ENCODE results near the gene HK3.

The HK3 gene

DNA sequence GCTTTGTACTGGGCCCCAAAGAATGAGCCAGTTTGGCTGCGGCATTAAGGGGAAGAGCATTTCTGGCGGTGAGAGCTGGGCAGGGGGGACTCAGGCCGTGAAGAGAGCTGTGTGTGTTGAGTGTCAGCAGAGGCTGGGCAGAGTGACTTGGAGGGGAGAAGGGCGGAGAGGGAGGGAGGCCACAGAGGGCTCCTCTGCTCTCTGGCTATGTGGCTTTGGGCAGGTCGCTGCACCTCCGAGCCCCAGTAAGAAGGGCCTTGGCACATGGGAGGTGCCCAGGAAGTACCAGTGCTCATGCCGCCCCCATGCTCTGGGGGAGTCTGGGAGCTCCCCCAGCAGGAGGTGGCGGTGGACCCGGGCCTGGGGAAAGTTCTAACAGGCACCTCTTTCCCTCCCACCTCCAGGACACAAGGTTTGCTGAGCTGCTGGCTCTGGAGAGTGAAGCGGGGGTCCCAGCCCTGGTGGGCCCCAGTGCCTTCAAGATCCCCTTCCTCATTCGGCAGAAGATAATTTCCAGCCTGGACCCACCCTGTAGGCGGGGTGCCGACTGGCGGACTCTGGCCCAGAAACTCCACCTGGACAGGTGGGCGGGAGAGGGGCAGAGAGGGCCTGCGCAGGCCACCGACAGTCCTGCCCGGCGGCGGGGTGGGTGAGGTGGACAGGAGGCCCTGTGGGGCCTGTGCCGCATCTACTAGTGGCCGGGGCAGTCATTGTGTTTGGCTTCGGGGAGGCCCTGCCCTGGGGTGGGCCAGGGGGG is 20.1 kb downstream of the HK3 start:
- Histone ChIP-seq H3K79me2 (ENCODE audit: insufficient read depth, low read length) (no peaks in the 10 kb centered on the region), H3F3A (ENCODE audit: insufficient read depth, low read length) (no peaks in the 10 kb centered on the region), H3K9ac (ENCODE audit: low read length) (no peak overlapping the region), H2AFZ (ENCODE audit: low read length) (no peak overlapping the region), H3K4me1 (ENCODE audit: insufficient read depth, low read length, severe bottlenecking) (no peaks in the 10 kb centered on the region), H3K4me3 (ENCODE audit: low read depth, low read length, poor library complexity, severe bottlenecking) (no peak overlapping the region), H4K20me1 (ENCODE audit: insufficient read depth, low read length) (no peaks in the 10 kb centered on the region), H3K9me3 (ENCODE audit: low read length) (no peaks in the 10 kb centered on the region), H3K4me2 (ENCODE audit: low read length) (no peak overlapping the region), H3K36me3 (ENCODE audit: insufficient read depth, low read length) (no peaks in the 10 kb centered on the region), H3K27ac (ENCODE audit: low read depth, low read length, poor library complexity, severe bottlenecking) (no peak overlapping the region), H3K27me3 (ENCODE audit: insufficient read depth, low read length) (no peaks in the 10 kb centered on the region), H3K9me2 (ENCODE audit: low read depth, low read length) (no peaks in the 10 kb centered on the region)
- no peak for TF ChIP-seq EZH2 (IDR thresholded peaks at IDR 0.05; ENCODE audit: borderline replicate concordance, low read length)
- TF ChIP-seq, protein P1, sequence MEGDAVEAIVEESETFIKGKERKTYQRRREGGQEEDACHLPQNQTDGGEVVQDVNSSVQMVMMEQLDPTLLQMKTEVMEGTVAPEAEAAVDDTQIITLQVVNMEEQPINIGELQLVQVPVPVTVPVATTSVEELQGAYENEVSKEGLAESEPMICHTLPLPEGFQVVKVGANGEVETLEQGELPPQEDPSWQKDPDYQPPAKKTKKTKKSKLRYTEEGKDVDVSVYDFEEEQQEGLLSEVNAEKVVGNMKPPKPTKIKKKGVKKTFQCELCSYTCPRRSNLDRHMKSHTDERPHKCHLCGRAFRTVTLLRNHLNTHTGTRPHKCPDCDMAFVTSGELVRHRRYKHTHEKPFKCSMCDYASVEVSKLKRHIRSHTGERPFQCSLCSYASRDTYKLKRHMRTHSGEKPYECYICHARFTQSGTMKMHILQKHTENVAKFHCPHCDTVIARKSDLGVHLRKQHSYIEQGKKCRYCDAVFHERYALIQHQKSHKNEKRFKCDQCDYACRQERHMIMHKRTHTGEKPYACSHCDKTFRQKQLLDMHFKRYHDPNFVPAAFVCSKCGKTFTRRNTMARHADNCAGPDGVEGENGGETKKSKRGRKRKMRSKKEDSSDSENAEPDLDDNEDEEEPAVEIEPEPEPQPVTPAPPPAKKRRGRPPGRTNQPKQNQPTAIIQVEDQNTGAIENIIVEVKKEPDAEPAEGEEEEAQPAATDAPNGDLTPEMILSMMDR (IDR thresholded peaks at IDR 0.05; ENCODE audit: low read length): no peak

DNA sequence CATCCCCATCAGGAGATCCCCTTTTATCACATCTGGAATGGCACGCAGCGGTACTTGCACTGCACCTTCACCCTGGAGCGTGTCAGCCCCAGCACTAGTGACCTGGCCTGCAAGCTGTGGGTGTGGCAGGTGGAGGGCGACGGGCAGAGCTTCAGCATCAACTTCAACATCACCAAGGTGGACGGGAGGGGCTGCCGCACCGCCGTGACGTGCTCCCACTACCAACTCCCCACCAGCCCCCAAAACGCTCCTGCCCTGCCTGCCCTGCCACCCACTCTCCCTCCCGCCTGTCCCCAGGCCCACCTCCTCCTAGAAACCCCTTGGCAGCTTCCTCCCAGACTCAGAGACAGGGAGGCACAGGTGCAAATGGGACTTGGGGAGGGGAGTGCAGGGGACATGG is 20.7 kb downstream of the HK3 start:
- Histone ChIP-seq H3K79me2 (ENCODE audit: insufficient read depth, low read length) (no peaks in the 10 kb centered on the region), H3K9ac (ENCODE audit: low read length) (no peak overlapping the region), H4K20me1 (ENCODE audit: insufficient read depth, low read length) (no peaks in the 10 kb centered on the region), H2AFZ (ENCODE audit: low read length) (no peak overlapping the region), H3K4me1 (ENCODE audit: insufficient read depth, low read length, severe bottlenecking) (no peaks in the 10 kb centered on the region), H3K36me3 (ENCODE audit: insufficient read depth, low read length) (no peaks in the 10 kb centered on the region), H3K4me2 (ENCODE audit: low read length) (no peak overlapping the region), H3K9me2 (ENCODE audit: low read depth, low read length) (no peaks in the 10 kb centered on the region), H3K9me3 (ENCODE audit: low read length) (no peaks in the 10 kb centered on the region), H3K4me3 (ENCODE audit: low read depth, low read length, poor library complexity, severe bottlenecking) (no peak overlapping the region), H3F3A (ENCODE audit: insufficient read depth, low read length) (no peaks in the 10 kb centered on the region), H3K27me3 (ENCODE audit: insufficient read depth, low read length) (no peaks in the 10 kb centered on the region), H3K27ac (ENCODE audit: low read depth, low read length, poor library complexity, severe bottlenecking) (no peak overlapping the region)
- TF ChIP-seq EZH2 (IDR thresholded peaks at IDR 0.05; ENCODE audit: borderline replicate concordance, low read length): no peak
- TF ChIP-seq, protein P1 (IDR thresholded peaks at IDR 0.05; ENCODE audit: low read length): no peak

GRCh38 chr5:176877793-176878331 is 21.3 kb downstream of the HK3 start:
- no peaks in the 10 kb centered on the region for H4K20me1 ChIP-seq (ENCODE audit: insufficient read depth, low read length)
- no peaks in the 10 kb centered on the region for H3K27me3 ChIP-seq (ENCODE audit: insufficient read depth, low read length)
- no peak overlapping the region for H3K4me3 ChIP-seq (ENCODE audit: low read depth, low read length, poor library complexity, severe bottlenecking)
- H3K4me2 ChIP-seq (ENCODE audit: low read length): no peak overlapping the region
- no peaks in the 10 kb centered on the region for H3K4me1 ChIP-seq (ENCODE audit: insufficient read depth, low read length, severe bottlenecking)
- no peaks in the 10 kb centered on the region for H3F3A ChIP-seq (ENCODE audit: insufficient read depth, low read length)
- no peak overlapping the region for H3K9ac ChIP-seq (ENCODE audit: low read length)
- H3K36me3 ChIP-seq (ENCODE audit: insufficient read depth, low read length): no peaks in the 10 kb centered on the region
- no peak overlapping the region for H3K27ac ChIP-seq (ENCODE audit: low read depth, low read length, poor library complexity, severe bottlenecking)
- H3K79me2 ChIP-seq (ENCODE audit: insufficient read depth, low read length): no peaks in the 10 kb centered on the region
- no peak overlapping the region for H2AFZ ChIP-seq (ENCODE audit: low read length)
- H3K9me2 ChIP-seq (ENCODE audit: low read depth, low read length): no peaks in the 10 kb centered on the region
- no peaks in the 10 kb centered on the region for H3K9me3 ChIP-seq (ENCODE audit: low read length)
- TF ChIP-seq, protein P1 (IDR thresholded peaks at IDR 0.05; ENCODE audit: low read length): no peak
- TF ChIP-seq EZH2 (IDR thresholded peaks at IDR 0.05; ENCODE audit: borderline replicate concordance, low read length): no peak

Measured in OCI-LY1 (cell line).